ENCODE measurements around the gene DCAF6.

DNA sequence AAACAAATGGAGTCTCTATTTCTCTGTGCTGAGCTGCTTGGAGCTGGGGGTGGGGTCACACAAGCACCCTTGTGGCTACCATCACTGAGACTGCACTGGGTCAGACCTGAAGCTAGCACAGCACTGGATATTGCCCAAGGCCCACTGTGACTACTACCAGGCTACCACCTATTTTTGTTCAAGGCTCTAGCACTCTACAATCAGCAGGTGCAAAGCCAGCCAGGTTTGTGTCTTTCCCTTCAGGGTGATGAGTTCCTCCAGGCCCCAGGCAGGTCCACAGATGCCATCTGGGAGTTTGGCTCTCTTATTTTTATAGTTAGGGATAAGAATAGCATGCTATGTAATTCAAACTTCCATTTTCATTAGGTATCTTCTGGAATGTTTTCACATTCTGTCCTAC, 46.1 kb upstream of the DCAF6 start:
- no peak for TF ChIP-seq POLR2A (IDR thresholded peaks at IDR 0.05; ENCODE audit: low read length)
- no peak for TF ChIP-seq GATA1 (IDR thresholded peaks at IDR 0.05; ENCODE audit: low read depth, low read length)
